HCEC 1CT (cell line): ENCODE data around the gene CNTN2.

ENCODE experiments used
- DNase-seq: peaks from one replicate; pipeline ENCODE4 v3.0.0-alpha.2; 2017

CNTN2 gene, protein sequence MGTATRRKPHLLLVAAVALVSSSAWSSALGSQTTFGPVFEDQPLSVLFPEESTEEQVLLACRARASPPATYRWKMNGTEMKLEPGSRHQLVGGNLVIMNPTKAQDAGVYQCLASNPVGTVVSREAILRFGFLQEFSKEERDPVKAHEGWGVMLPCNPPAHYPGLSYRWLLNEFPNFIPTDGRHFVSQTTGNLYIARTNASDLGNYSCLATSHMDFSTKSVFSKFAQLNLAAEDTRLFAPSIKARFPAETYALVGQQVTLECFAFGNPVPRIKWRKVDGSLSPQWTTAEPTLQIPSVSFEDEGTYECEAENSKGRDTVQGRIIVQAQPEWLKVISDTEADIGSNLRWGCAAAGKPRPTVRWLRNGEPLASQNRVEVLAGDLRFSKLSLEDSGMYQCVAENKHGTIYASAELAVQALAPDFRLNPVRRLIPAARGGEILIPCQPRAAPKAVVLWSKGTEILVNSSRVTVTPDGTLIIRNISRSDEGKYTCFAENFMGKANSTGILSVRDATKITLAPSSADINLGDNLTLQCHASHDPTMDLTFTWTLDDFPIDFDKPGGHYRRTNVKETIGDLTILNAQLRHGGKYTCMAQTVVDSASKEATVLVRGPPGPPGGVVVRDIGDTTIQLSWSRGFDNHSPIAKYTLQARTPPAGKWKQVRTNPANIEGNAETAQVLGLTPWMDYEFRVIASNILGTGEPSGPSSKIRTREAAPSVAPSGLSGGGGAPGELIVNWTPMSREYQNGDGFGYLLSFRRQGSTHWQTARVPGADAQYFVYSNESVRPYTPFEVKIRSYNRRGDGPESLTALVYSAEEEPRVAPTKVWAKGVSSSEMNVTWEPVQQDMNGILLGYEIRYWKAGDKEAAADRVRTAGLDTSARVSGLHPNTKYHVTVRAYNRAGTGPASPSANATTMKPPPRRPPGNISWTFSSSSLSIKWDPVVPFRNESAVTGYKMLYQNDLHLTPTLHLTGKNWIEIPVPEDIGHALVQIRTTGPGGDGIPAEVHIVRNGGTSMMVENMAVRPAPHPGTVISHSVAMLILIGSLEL

DNA sequence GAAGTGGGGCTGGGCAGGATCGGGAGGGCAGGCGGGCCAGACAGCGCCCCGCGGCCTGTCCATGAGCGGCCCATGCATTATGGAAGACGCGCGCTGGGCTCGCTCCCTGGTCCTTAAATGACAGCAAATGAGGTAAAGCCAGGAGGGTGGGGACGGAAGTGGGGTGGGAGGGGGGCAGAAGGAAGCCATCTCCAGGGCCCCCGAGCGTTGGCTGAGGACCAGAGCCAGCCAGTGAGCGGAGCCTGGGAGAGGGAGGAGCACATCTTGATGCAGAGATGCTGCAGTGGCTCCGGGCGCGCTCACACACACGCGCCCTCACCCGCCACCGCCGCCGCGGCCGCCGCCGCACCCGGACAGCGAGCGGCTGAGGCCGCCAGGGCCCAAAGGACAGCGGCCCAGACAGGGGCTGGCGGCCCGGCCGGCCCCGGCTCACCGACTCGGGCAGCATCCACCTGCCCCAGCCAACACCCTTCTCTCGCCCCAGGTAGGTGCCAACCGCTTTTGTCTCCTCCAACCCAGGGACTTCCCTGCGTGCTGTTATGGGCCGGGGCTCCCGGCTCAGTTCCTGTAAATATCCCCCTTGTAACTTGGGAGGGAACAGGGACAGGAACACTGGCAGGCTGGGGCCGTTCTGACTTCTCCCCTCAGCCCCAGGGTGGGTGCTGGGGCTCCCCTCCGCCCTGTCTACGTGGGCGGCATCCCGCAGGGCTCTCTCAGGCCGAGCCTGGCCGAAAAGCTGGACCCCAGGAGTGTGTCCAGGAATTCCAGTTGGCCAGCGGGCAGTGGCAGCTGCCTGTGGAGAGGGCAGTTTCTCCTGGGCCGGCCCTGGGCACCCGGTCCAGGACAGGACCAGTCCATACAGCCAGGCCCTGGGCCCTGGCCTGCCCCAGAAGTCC lies at the start of gene CNTN2:
Gene CNTN2, plus strand, starts transcription at position 302 of the 896 bp plus-strand sequence. CDS start 9,974 bp downstream, outside the sequence.
- DNase-seq = no peak

DNA sequence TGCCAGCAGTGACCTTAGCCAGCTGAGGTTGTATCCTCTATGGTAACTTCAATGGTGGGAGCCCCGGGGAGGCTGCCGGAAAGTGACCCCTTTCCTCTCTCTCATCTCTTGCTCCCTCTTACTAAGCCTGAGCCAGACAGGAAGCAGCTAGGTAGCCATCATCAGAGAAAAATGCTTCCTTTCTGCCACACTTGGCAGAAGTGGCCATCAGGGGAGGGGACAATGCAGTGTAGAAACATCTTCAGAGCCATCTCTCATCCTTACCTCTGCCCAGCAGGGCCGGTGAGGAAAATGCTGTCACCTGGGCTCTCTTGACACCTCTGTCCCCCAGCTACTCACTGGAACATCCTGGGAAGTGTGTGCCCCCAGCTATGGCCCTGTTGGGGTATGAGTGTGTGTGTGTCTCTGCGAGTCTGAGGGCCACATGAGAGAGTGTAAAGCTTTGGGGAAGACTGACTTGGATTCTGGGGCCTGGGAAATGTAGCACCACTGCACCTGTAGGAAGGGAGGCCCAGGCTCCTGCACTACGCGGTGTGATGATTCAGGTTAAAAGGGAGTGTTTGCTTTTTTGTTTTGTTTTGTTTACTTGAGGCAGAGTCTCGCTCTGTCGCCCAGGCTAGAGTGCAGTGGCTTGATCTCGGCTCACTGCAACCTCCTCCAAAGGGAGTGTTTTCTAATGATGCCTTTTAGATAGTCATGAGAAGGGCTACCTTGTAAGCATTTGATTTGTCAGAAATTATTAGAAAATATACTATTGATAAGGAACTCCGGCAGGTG lies 48.7 kb upstream of the CNTN2 start:
- no peak for DNase-seq

DNA sequence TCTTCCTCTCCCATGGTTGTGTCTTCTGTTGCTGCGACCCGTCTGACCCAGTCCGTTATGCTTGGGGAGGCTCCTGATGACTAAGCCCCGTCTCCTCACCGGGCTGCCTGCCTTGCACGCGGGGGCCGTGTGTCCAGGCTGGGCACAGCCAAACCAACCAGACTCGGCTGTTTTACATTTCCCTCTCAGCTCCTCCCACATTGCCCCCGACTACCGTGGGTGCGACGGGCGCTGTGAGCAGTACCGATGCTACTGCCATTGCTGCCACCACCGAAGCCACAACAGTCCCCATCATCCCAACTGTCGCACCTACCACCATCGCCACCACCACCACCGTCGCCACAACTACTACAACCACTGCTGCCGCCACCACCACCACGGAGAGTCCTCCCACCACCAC lies 46.0 kb upstream of the CNTN2 start:
- no peak for DNase-seq

DNA sequence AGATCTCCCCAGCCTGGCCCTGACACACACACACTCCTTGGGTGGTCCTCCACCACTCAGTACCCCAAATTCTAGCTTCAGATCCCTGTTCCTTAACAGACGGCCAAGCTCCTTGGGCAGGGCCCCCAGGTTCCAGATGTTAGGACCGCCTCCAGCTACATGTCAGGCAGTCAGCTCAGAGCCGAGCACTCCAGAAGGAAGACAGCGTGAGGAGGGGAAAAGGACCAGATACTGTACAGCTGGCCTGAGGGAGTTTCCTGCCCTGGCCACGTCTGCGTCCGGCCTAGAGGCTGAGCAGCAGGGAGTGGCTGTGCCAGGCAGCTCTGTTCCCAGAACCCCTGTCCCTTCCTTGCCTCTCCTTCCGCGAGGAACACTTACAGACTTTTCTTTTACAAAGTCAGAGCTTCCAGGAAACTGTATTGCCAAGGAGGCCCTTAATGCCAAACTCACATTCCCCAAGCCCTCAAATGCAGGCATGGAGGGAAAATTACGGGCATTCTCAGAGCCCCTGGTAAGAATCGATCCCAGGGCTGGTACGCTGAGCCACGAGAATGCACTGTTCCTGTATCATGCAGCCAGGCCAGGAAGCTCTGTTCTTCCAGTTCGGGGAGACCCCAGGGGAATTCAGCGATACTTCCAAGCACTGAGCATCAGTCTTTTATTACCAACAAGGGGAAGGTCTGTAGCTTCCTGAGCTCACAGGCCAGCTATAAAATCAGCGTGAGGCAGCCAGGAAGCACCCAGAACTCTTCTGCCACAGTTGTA lies 45.2 kb upstream of the CNTN2 start:
- no peak for DNase-seq

DNA sequence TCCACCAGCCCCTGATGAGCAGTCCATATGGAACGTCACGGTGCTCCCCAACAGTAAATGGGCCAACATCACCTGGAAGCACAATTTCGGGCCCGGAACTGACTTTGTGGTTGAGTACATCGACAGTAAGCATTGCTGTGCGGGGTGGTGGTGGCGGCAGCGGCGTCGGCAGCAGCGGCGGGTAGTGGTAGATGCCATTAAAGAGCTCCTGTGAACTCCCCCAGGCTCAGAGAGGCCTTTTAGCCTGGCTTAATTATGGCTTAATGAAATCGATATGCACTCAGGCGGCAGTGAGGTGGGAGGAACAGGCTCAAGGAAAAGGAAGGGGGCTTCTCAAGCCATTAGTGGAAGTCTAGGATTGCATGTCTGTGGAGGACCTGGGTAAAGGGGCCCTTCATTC lies 41.9 kb upstream of the CNTN2 start:
- DNase-seq = no peak

DNA sequence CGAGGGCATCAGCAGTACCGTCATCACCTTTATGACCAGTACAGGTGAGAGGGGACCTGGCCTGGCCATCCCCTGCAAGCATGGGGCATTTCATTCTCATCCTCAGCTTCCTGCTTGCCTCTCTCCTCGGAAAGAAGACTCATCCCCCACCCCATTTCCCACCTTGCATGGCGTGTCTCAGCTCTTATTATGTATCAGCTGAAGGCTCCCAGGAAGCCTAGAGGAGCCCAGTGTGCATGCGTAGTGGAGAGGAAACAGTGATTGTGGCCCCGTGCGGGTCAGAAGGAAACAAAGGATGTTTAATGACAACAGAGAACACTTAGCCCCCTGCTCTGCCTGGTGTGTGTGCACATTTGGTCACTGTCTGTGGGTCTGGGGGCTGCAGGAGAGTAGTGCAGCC lies 40.3 kb upstream of the CNTN2 start:
- no peak for DNase-seq

DNA sequence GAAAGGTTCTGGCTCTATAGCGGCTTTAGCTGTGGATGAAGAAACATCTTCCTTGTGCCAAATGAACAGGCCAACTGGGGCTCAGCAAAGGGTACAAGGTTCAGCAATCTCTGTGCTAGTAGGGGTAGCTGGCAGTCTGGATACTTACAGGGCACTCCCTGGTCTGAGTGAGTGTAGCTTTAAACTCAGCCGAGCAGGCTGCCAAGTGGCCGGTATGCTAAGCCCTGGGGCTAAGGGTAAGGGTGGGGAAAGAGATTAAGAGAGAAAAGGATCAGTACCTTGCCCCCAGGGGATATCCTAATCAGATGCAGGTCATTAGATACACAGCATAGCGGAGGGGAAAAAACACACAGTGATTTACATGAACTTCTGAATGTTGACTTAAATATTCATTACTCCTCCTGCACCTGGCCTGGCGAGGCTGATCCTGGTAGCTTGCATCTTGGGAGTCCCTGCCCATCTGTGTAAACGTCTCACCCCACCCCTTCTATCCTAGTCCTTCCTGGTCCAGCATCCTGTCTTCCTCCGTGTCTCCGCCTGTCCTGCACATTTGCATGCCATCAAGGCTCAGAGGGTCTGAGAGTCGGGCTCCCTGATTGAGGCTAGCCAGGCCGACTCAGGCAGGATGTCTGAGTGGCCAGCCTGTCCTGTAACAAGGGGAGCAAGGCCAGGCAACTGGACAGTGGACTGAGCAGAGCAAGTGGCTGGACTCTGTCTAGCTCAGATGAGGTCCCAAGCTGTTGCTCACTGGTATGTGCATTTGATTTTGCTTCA lies 39.5 kb upstream of the CNTN2 start:
- DNase-seq = no peak

DNA sequence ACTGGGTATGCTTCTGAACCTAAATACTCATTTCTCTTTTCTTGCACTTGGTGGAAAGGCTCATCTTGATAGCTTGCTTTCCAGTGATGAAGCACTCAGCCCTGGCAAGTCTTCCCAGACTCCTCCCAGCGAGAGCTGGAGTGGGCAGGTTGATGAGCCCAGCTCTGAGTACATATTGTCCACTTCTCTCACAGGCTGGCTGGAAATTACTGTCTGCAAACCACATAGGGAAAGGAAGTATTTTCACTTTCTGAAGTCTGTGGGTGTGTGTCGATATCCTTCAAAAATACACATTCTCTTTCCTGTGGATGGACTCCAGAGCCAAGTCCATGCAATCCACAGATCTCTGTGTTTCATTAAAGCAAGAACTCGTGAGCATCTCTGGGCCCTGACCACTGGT lies 38.7 kb upstream of the CNTN2 start:
- DNase-seq = no peak

DNA sequence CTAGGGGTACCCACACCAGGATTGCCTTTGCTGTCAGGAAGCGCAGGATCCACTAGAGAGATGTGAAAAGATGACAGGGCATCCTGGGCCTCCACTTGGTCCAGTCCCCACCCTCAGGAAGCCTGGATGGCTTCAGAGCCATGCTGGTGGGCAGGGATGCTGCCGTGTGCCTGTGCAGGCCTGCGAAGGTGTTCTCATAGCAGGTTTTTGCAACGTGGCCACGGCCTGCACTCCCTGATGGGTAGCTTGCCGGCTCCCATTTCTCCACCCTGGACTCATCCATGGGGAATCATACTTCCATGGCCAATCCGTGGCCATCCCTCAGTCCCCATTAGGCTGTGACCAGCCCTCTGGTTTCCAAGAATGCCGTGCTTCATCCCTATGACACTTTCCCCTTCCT lies 34.1 kb upstream of the CNTN2 start:
- no peak for DNase-seq

DNA sequence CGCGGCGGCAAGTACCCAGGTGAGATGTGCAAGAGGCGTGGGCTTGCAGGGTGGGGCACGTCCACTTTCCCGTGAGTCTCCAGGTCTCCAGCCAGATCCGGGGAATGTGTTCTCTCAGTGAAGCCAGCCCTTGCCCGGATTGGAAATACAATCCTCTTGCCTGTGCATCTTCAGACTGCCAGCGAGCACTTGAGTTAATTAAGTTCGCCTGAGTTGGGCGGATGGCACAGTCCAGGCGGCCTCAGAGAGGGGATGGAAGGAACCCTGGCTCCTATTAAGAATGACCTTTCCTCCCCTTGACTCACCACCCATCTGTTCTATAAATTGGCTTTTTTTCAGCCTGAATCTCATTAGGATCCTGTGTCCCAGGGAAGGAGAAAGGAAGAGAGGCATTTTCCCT lies 33.3 kb upstream of the CNTN2 start:
- no peak for DNase-seq

DNA sequence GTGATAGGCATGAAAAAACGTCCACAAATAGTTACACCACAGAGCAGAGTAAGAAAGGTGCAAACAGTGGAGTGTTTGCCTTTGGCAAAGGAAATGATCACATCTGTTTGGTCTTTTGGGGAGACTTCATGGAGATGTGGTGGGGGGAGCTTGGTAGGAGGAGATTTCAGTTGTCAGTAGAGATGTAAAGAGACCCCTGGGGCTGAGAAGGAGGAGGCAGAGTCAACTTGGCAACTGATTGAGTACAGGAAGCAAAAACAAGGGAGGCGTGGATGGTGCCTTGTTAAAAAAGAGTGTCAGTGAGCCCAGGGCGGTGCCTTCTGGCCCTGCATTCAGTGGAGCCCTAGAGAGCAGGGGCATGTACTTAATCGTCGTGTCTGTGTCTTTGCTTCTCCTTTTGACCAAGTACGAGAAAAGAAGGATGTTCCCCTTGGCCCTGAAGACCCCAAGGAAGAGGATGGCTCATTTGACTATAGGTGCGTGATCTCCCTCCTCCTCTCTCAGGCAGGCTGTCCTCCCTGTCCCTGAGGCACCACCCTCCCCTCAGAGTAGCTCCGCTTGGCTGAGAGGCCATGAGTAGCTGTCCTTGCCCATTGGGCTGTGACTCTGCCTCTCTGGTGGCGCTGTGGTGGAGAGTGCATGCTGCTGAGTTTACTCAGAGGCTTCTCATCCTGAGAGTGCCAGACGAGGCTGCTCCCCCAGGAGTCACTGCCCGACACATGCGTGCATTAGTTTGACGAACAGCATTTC lies 30.4 kb upstream of the CNTN2 start:
- DNase-seq = no peak

DNA sequence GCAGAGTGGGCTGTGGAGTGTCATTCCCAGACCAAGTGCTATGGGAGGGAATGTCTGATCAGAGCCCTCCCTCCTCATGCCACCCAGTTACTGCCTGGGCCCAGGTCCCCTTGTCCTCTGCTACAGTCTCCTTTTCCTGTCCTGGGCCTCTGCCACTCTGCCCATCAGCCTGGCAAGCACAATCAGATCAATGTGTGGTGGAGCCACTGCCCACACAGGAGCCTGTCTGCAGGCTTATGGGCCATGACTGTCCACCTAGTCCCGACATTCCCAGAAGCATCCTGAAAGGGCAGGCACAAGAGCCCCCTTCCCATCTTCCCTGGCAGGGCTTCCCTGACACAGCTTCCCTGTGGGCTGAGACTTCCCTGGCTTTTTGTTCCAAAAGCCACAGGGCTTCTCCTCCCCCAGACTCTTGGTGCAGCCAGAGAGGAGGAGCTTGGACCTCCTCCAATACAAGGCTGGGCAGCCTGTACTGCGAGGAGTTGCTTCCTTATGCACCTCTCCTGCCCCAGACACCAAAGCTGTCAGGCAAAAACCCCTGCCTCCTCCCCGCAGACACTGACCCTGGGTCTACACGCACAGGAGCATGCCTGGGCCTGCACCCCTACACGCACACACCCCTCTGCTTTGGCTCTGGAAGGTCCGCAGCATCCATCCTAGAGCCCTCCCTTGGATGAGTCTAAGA lies 29.2 kb upstream of the CNTN2 start:
- no peak for DNase-seq

DNA sequence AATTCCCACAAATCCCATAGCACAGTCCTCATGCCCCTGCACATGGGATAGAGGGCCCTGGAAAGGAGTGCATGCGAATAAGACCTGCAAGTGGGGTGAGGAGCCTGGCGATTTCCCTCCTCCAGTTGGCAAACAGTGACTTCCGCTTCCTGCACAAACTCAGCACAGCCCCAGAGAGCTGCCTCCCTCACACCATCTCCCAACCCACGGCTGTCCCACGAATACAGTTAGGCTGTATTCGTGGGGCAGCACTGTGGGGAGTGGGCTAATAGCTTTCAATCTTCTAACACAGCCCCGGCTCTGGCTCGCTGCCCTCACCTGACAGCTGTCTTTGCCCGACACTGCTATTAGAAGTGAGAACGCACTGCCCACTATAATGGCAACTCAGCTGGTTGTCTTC lies 28.2 kb upstream of the CNTN2 start:
- no peak for DNase-seq

DNA sequence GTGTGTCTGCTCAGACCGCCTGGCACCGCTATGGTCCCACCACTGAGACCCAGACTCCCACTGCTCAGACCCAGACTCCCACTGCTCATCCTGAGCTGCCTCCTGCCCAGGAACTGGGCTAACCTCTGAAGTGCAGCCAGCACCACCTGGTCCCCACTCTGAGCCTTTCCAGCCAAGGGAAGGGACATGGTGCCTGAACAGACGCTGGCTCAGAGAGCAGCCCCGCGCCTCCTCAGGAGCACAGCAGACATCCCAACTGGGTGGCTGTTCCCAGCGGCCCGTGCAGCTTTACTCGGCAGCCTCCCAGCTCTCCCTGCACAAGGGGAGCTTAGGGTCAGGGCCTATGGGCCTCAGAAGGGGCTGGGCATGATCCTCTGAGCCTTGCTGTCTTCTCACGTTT lies 27.8 kb upstream of the CNTN2 start:
- no peak for DNase-seq

DNA sequence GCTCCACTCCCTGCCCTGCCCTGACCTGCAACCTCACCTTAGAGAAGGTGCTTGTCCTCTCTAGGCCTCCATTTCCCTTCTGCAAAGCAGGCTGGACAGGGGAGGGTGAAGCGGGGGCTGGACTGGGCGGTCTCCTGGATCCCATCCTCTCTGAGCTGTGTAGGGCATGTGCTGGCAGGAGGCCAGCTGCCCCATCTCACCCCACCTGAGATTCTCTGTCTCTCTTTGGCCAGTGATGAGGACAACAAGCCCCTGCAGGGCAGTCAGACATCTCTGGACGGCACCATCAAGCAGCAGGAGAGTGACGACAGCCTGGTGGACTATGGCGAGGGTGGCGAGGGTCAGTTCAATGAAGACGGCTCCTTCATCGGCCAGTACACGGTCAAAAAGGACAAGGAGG lies 26.9 kb upstream of the CNTN2 start:
- no peak for DNase-seq

DNA sequence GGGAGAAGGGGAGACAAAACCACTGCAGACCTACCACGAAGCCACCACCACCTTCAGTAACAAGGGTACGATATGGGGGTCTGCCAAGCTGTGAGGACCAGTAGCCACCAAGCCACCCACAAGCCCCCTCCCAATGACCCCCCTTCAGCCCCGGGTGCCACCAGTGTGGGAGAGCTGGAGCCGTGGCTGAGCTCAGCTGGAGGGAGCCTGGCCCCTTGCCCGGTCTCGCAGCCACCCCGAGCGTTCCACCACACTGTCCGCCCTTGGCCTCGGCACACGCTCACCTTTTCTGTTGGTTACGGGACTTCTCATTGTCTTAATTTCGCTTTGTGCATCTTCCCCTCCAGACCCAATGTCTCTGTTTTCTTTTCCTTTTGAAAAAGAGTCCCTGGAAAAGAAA lies 26.4 kb upstream of the CNTN2 start:
- no peak for DNase-seq

DNA sequence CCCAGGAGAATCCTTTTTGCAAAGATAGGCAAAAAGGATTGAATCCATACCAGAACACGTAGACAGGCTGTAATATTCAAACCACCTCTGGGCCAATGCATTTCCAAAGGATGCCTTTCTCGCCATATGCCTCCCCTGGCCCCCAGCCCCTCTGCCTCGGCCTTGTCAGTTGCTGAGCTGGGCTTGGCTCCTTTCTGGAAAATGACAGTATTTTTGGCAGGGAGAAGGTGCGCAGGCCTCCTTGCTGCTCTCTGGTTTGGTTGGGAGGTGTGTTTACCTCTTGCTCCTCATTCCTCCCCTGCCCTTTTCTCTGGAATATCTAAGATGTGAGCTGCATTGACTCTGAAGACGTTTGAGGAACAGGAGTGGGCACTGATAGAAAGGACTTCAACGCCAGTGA lies 26.0 kb upstream of the CNTN2 start:
- no peak for DNase-seq

DNA sequence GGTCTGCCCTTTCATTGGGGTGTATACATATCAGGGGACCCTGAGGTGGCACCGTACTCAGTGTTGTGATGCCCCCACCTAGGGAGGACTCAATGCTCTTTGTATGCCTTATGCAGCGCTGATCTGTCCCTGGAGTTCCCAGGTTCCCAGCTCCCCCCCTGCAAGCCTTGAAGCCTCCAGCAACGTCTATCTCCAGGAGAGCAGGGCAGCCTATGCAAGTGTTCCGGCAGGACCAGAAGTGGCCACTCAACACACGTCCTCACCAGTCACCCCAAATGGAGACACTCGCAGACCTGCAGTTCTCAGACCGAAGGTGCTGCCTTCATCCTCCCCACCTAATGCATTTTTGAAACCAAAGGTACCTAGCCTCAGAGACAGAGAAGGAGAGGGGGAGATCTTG lies 25.2 kb upstream of the CNTN2 start:
- DNase-seq = no peak

DNA sequence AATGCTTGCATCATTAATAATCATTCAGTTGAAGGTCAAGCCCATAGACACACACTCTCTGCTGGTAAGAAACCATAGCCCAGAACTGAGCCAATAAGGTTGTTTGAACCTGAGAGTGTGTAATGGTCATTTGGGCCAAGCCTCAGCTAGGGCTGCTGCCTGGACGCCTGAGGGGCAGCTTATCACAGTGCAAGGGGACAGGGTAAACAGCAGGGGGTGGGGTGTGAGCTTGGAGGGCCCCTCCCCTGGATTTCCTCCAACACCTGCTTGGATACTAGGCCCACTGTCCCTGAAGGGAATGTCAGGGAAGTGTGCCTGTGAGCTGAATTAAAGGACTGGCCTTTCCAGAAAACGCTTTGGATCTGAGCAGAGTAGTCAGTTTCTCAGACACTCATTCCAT lies 24.6 kb upstream of the CNTN2 start:
- DNase-seq = no peak
